ENCODE data around the gene KCNG2. TPM values are rescaled to one million over a fixed set of nuclear protein-coding genes. Genes with fewer than 3 reads are reported as not detected.

The KCNG2 gene
- total and polyA plus RNA-seq, 2 of the 4 experiments (the other 2 are of a cell fraction), result not detected

GRCh38 chr18:79919089-79919488, 121.4 kb downstream of the KCNG2 start:
- Histone ChIP-seq H3K9me1 (ENCODE audit: insufficient read depth, low read length) (no peaks in the 10 kb centered on the region), H3K79me1 (ENCODE audit: low read depth in 1 of 2, low read length in 2 of 2) (peaks cover 10 to 24% of the 10 kb centered on the region in 2 experiments; a peak in 3 of 4 replicates), H4K5ac (ENCODE audit: low read depth, low read length) (no peak overlapping the region), H3K36me3 (ENCODE audit: control insufficient read depth, insufficient read depth, low read length) (peaks cover 55% of the 10 kb centered on the region), H3K9ac (ENCODE audit: low read depth, low read length) (no peak overlapping the region), H2AFZ (replicated peaks; ENCODE audit: low read length, poor library complexity) (no peak overlapping the region), H2BK20ac (ENCODE audit: low read depth, low read length) (no peak overlapping the region), H3K9me3 (ENCODE audit: control insufficient read depth, insufficient read depth, low read length) (peaks cover 11% of the 10 kb centered on the region; the same call in 1 of the 2 replicates), H3K27ac (ENCODE audit: insufficient read depth, low read length) (no peak overlapping the region), H3K14ac (replicated peaks; ENCODE audit: low read depth, low read length) (no peak overlapping the region), H3K18ac (ENCODE audit: low read depth, low read length) (no peak overlapping the region), H3K4me2 (ENCODE audit: low read depth, low read length) (no peak overlapping the region), H3K4me3 (ENCODE audit: insufficient read depth, low read depth, low read length) (no peak overlapping the region), H2BK120ac (ENCODE audit: low read depth, low read length) (no peak overlapping the region), H3K56ac (ENCODE audit: extremely low read depth, insufficient read depth, low read length) (no peak overlapping the region), H4K8ac (ENCODE audit: low read depth in 2 of 2, low read length in 2 of 2) (no peak overlapping the region), H4K20me1 (ENCODE audit: insufficient read depth, low read length) (peaks cover 8% of the 10 kb centered on the region; the same call in 1 of the 2 replicates), H3K4me1 (ENCODE audit: control insufficient read depth, insufficient read depth, low read length) (no peaks in the 10 kb centered on the region), H2AK9ac (replicated peaks; ENCODE audit: low read depth, low read length, poor library complexity) (no peak overlapping the region), H2AK5ac (ENCODE audit: low read depth, low read length) (no peak overlapping the region), H3K4ac (ENCODE audit: low read depth, low read length) (no peak overlapping the region), H4K91ac (ENCODE audit: insufficient read depth, low read depth, low read length) (no peak overlapping the region), H3K27me3 (ENCODE audit: control insufficient read depth, insufficient read depth, low read length) (no peaks in the 10 kb centered on the region), H2BK5ac (ENCODE audit: low read depth, low read length, poor library complexity, severe bottlenecking) (no peak overlapping the region), H3K23ac (ENCODE audit: low read depth, low read length) (no peak overlapping the region), H2BK15ac (ENCODE audit: low read depth, low read length) (no peak overlapping the region)
- ChIA-PET CTCF (no interaction called here), POLR2A (ENCODE audit: unreplicated experiment) (no interaction called here)
- intact Hi-C loops (cut with micrococcal nuclease), result no loop called here
- ATAC-seq (ENCODE audit: low read depth), result no peak
- WGBS, 2 experiments (ENCODE audit: extremely low coverage in 2 of 2, insufficient read length in 1 of 2), result 96% methylated on average over 4 of the region's 19 CpGs; no CpG with 5 or more reads in 1 of the 2 experiments
- TF ChIP-seq CEBPB (IDR thresholded peaks at IDR 0.05; ENCODE audit: low read depth, low read length), result no peak
- no peak for TF ChIP-seq ELK1 (IDR thresholded peaks at IDR 0.05; ENCODE audit: borderline replicate concordance, low read depth, low read length)
- no peak for TF ChIP-seq SMC3 (IDR thresholded peaks at IDR 0.05; ENCODE audit: low read depth, low read length)
- TF ChIP-seq MAFK (IDR thresholded peaks at IDR 0.05; ENCODE audit: low read depth, low read length), result no peak
- TF ChIP-seq CTCF (conservative IDR thresholded peaks at IDR 0.05; ENCODE audit: low read depth, low read length), result no peak
- TF ChIP-seq MAZ (IDR thresholded peaks at IDR 0.05; ENCODE audit: borderline replicate concordance, low read depth, low read length), result no peak
- TF ChIP-seq RAD21 (IDR thresholded peaks at IDR 0.05; ENCODE audit: low read length), result no peak
- TF ChIP-seq NFE2L2 (IDR thresholded peaks at IDR 0.05; ENCODE audit: low read depth, low read length), result no peak
- no peak for TF ChIP-seq MXI1 (IDR thresholded peaks at IDR 0.05; ENCODE audit: borderline replicate concordance, low read depth, low read length)
- TF ChIP-seq RFX5 (IDR thresholded peaks at IDR 0.05; ENCODE audit: low read depth, low read length), result no peak
- TF ChIP-seq RCOR1 (IDR thresholded peaks at IDR 0.05; ENCODE audit: insufficient replicate concordance, low read length), result no peak
- no peak for TF ChIP-seq POLR2A (IDR thresholded peaks at IDR 0.05; ENCODE audit: low read depth, low read length)
- TF ChIP-seq, protein P1, sequence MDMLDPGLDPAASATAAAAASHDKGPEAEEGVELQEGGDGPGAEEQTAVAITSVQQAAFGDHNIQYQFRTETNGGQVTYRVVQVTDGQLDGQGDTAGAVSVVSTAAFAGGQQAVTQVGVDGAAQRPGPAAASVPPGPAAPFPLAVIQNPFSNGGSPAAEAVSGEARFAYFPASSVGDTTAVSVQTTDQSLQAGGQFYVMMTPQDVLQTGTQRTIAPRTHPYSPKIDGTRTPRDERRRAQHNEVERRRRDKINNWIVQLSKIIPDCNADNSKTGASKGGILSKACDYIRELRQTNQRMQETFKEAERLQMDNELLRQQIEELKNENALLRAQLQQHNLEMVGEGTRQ (IDR thresholded peaks at IDR 0.05; ENCODE audit: low read depth, low read length), result no peak
- TF ChIP-seq BHLHE40 (IDR thresholded peaks at IDR 0.05; ENCODE audit: low read depth, low read length), result no peak
- TF ChIP-seq FOS (IDR thresholded peaks at IDR 0.05; ENCODE audit: low read depth, low read length), result no peak
- TF ChIP-seq CHD1 (IDR thresholded peaks at IDR 0.05; ENCODE audit: low read depth, low read length), result no peak
- dilution Hi-C loops (cut with HindIII; ENCODE audit: low sequenced_read_pairs, unreplicated experiment), result no loop called here
- DNase-seq, result no peak
- no TSS peak for BruUV-seq (replicated peaks)
- in situ Hi-C loops (cut with MboI; ENCODE audit: low sequenced_read_pairs), result no loop called here

Measured in IMR-90 (cell line).